Ovary (tissue), 3 donors: ENCODE results near the gene FNDC10.

Experiments
- CTCF ChIP-seq, 3 donors: fragments of 450-650 bp in 2 of 3; fragments of 200-600 bp in 1 of 3; IDR thresholded peaks; one replicate each; pipeline versions ENCODE4 v1.5.1 to v1.8.0; 2016 to 2022; ENCODE audit warnings: antibody characterized with exemption in 3 of 3, mild to moderate bottlenecking in 1 of 3
- POLR2A ChIP-seq: fragments of 450-650 bp; IDR thresholded peaks from one replicate; pipeline ENCODE4 v1.6.1; 2017; ENCODE audit warnings: antibody characterized with exemption, mild to moderate bottlenecking, moderate library complexity
- donor health status: DM: no; HTN: no; CAD: no.

GRCh38 chr1:1554550-1554925 lies 45.4 kb downstream of the FNDC10 start:
- TF ChIP-seq CTCF (IDR thresholded peaks at IDR 0.05) (no peak), POLR2A (no peak)
